Activated CD4-positive, alpha-beta T cell treated with anti-CD3 and anti-CD28 coated beads for 4 hours (primary cell): ENCODE measurements around the gene DNMT3L.
"Not testable (repeated sequence)": the region's sequence is repeated elsewhere in the genome, so short reads cannot be mapped to it uniquely, and the experiment has no call there.

Source experiments
- DNase-seq, 2 donors: peaks; one replicate each; pipeline ENCODE4 v3.0.0-alpha.2; 2020

Gene DNMT3L

DNA sequence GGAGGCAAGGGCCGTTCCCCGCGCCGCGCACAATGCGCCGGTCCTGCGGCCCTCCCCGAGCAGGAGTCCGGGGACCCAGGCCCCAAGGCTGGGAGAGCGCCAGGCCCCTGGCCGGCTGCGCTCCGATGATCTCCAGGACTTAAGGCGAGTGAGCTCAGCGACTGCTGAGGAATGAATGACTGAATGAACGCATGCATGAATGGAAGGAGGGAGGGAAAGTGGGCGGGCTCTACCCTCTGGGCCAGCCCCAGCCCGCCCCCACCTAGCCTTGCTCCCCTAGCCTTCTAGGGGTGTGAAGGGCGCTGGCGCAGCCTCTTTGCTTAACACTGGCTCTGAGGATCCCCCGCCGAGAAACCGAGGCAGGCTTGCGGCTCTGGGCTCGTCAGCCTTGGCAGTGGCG, 20.4 kb downstream of the DNMT3L start:
- DNase-seq: not testable (repeated sequence)

DNA sequence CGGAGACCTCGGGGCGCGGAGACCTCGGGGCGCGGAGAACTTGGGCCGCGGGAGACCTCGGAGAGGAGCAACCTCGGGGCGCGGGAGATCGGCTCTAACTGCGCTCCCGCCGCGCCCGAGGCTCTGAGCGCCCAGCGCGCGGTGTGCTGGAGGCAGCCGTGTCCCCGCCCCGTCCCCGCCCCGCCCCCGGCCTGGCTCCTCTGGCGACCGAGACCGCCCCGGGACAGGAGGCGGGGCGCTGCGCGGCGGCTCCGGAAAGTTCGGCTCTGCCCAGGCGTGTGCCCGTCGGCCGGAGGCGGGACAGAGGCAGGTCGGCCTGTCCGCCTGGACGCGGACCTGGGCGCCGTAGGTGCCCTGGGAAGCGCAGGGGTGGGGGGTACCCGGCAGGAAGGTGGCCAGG, 20.9 kb downstream of the DNMT3L start, which contains the start of gene ICOSLG:
Gene ICOSLG, minus strand, starts transcription at position 102 of the 400 bp plus-strand sequence. CDS start 126 bp downstream, outside the sequence.
- not testable (repeated sequence) for DNase-seq

DNA sequence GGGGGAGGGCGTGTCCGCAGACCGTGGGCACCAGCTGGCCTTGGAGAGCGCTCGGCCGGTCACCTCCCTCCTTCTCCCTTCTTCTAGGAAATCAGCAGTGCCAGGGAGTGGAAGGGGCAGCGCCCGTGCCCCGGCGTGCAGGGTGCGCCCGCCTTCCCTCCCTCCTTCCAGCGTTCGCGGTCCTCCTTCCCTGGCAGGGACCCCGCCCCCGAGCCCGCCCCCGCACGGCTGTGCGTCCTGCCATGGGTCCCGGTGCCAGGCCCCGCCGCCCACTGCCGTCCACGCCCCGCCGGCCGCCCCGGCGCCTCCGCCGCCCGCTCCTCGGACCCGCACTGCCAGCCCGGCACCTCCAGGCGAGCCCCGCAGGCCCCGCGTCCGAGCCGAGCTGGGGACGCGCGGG, 21.3 kb downstream of the DNMT3L start:
- not testable (repeated sequence) for DNase-seq

DNA sequence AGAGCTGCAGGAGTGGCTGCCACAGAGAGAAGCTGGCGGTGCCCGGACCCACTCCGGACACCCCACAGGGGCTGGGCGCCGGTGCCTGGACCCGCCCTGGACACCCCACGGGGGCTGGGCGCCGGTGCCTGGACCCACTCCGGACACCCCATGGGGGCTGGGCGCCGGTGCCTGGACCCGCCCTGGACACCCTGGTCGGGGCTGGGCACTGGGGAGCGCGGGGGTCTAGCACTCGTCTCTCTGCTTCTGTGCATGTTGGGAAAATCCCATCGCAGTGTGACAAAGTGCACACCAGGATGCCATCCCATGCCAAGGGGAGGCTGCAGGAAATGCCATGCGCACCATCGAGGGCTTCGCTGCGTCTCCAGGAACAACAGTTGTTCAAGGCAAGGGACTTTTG, 32.1 kb downstream of the DNMT3L start:
- not testable (repeated sequence) for DNase-seq

DNA sequence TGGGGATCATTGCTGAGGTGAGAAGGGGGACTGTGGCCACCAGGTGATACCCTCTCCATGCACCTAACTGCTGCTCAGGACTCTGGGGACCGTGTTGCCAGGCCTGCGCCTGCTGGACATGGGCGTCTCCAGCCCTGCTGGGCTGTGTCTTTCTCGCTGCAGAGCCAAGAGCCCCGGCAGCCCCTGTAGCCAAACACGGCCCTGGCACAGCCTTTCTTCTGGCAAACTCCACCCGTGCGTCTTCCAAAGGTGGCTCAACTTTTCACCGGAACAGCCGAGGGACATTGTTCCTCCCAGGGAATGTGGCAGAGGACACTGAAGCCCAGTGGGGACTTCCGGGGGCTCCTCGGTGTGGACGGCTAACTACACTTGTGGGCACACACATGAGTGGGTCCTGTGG, 33.6 kb downstream of the DNMT3L start:
- not testable (repeated sequence) for DNase-seq

DNA sequence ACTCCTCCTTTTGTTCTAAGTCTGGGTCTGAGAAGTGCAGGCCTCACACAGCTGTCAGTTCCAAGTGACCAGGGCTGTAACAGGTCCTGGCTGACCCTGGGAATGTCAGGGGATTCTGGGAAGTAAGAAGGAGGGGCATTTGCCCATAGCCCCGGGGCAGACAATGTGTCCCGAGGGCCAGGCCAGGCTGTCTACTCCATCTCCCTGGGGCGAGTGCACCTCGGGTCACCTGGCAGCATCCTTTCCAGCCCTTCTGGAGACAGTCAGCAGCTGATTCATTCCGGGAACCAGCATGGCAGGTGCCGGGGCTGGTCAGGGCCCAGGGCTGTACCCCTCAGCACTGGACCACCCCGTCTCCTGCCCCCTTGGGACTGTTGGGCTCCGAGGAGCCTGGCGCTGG, 34.1 kb downstream of the DNMT3L start:
- DNase-seq: not testable (repeated sequence)

DNA sequence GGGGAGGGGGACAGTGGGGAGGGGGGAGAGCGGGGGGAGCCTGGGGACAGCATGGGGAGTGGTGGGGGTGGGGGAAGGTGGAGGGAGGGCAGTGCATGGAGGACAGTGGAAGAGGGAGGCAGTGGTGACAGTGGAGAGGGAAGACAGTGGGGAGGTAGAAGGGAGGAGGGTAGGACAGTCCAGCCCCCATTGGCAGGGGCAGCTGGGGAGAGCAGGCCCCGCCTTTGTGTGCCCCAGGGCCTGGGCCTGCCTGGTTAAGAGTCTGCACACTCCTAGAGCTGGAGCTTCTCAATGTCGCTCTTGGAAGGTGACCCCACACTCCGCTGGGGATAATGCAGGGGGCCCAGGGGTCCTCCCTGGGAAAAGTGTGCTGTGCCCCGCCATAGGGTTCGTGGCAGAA, 36.1 kb downstream of the DNMT3L start:
- DNase-seq: not testable (repeated sequence)

DNA sequence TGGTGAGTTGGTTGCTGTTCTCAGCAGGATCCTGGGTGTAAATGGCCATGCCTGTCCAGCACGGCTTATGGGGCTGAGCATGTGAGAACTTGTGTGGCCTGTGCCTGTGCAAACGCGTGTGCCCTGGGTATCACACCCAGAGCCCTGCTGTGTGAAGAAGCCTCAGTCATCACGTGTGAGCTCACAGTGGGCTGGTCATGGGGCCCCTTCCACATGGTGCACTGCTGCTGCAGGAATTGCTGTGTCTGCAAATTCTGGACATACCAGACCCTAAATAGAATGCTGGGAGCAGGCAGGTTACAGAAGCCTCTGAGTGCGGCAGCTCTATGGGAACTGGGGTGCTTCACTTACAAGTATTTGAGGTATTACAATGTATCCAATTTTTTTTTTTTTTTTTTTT, 38.4 kb downstream of the DNMT3L start:
- DNase-seq: not testable (repeated sequence)

DNA sequence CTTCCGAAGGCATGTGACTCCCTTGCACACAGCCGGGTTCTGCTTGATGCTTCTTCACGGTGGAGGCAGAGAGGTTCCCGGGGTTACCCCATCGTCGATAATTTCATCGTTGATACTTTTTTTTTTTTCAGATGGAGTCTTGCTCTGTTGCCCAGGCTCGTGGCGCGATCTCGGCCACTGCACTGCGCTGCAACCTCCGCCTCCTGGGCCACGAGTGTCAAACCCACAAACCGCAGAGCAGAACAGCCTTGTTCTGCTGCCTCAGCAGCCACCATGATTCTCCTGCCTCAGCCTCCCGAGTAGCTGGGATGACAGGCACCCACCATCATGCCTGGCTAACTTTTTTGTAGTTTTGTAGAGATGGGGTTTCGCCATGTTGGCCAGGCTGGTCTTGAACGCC, 41.0 kb downstream of the DNMT3L start:
- not testable (repeated sequence) for DNase-seq

DNA sequence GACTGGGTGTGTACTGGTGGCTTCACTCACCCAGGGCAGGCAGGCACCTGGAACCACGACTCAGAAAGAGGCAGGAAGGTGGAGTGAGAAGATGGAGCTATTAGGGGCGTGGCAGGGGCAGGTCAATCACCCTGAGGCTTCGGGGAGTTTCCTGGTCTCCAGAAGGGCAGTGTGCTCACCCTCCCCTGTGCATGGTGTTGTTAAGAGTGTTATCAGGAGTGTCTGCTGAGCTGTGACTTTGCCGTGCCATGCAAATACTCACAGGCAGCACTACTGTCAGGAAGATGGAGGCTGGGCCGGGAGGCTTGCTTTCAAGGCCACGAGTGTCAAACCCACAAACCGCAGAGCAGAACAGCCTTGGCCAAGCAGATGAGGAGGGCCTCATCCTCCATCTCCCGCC, 43.2 kb downstream of the DNMT3L start:
- DNase-seq: not testable (repeated sequence)

DNA sequence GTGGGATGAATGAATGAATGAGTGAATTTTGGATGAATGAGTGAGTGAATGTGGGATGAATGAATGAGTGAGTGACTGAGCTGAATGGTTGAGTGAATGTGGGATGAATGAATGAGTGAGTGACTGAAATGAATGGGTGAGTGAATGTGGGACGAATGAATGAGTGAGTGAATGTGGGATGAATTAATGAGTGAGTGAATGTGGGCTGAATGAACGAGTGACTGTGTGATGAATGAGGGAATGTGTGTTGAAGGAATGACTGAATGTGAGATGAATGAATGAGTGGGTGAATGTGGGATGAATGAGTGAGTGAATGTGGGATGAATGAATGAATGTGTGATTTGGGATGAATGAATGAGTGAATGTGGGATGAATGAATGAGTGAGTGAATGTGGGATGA, 49.7 kb downstream of the DNMT3L start:
- DNase-seq: not testable (repeated sequence)

DNA sequence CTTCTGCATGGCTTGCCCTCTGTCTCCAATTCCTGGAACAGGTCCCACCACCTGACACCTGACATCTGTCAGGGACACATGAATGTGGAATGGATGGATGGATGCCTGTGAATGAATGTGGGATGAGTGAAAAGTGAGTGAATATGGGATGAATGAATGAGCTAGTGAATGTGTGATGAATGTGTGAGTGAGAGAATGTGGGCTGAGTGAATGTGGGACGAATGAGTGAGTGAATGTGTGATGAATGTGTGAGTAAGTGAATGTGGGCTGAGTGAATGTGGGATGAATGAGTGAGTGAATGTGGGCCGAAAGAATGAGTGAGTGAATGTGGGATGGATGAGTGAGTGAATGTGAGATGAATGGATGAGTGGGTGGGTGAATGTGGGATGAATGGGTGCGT, 50.1 kb downstream of the DNMT3L start:
- not testable (repeated sequence) for DNase-seq

DNA sequence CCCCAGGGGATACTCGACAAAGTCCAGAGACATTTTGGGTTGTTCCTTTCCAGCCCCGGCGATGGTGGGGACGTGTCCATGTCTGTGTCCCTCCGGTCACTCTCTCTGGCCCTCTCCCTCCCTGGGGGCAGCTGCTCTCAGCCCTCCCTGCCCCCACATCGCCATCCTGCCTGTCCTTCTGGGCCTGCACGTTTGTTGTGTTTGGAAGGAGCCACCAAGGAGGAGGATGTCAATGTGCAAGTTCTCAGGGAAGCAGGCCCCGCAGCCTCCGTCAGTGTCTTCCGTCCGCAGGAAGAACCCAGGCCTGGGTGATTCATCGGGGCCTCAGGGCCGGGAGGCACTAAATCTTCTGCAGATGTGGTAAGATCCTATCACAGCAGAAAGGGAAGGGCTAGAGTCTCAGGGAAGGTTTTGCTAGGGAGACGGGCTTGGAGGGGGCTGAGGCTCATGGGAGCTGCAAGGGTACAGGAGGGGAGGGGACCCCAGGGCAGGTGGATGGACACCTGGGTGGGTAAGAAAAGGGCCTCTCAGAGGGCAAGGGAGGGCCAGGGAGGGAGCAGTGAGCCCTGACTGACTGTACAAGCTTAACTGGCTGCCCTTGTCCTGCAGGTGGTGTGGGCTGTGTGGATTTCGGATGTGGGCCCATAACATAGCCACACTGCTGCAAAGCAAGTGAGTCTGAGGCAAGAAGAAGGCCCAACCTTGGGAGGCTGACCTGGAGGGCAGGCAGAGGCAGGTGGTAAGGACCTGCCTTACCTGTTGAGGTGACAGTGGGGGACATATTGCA, 53.6 kb downstream of the DNMT3L start:
- not testable (repeated sequence) for DNase-seq

DNA sequence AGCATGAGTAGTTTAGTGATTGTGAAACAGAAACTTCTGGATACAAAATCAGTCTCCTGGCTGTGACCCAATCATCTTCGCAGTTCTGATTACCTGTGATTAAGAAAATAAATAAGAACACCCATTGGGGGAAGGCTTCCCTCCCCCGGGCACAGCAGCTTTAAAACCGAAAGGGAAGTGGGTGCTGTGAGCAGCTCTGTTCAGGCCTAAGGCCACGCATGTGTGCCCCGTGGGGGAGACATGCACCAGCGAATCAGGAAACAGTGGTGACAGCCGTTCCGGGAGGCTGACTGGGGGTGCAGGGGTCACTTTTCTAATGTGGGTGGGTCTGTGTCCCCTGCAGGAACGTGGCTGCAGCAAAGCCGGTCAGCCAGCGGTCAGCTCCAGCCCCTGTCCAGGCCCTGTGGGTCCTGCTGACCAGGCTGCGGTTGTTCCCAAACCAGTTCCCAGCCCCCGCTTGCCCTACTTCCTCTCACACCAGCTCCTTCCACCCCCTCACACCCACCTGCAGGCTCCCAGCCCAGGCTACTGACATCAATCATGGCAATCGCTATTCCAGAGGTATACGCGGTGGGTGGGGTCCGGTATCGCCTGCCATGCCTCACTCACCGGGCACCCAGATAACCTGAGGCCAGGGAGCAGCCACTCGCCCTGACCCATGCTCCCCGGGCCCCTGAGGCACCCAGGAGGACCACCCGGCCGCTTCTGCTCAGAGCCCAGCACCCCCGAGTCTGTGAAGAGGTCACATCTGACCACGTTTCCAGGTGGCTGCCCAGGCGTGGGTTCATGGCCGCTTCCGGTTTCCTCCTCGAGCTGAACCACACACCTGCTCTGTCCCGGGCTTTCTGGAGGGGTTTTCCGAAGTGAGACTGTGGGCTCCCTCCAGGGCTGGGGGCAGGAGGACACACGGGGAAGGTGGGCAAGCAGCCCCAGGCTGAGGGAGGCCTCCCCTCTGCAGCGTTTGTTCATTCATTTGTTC, 54.7 kb downstream of the DNMT3L start:
- not testable (repeated sequence) for DNase-seq

DNA sequence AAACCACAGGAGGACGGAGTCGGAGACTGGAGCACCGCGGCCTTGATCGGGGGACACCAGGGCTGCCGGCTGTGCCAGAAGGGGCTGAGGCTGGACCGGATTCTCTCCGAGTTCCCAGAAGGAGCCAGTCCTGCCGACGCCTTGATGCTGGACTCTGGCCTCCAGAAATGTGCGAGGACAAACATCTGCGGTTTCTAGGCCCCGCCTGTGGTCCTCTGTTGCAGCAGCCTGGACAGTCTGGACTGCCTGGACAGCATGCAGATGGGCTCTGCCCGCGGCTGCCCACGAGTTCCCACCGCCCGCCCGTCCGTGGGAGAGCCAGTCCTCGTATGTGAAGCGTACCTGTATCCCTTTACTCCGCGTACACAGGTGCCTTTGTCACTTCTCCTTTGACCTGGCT, 55.5 kb downstream of the DNMT3L start:
- not testable (repeated sequence) for DNase-seq

DNA sequence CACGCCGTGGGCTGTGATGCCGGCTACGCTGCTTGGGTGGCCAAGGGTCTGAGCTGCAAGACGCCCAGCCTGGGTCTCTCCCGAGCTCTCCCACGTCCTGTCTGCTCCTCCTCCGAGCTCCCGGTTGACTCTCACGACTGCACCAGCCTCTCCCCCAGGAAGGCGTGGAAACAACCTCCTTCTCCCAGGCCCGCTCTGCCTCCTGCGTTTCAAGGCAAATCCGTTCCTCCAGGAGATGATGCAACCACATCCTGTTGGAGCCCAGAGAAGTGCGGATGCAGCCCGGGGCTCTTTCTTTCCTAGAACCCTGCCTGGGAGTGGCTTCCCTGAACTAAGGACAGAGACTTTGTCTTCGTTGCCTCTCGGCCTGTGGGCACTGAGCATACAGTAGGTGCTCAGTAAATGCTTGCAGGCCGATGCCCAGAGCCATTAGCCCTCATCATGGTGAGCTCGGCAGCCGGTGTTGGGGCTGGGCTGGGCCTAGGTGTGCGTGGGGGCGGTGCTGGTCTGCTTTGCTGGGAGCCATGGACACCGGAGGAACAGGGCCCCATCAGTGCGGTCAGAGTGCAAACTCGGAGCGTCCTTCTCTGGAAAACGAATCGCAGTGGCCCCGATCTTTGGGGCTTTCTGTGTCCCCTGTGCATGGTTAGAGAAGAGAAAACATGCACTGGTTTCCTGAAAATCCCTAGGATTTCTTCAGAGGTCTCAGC, 59.0 kb downstream of the DNMT3L start:
- DNase-seq: not testable (repeated sequence)

DNA sequence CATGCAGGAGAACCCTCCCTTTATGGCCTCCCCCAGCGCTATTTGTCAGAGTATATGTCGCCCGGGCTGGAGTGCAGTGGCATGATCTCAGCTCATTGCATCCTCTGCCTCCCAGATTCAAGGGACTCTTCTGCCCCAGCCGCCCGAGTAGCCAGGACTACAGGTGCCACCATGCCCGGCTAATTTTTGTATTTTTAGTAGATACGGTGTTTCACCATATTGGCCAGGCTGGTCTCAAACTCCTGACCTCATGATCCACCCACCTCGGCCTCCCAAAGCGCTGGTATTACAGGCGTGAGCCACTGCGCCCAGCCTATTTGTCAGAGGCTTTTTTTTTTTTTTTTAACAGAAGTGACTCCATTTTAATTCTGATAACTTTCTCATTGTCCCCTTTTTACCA, 61.7 kb downstream of the DNMT3L start:
- DNase-seq: not testable (repeated sequence)

DNA sequence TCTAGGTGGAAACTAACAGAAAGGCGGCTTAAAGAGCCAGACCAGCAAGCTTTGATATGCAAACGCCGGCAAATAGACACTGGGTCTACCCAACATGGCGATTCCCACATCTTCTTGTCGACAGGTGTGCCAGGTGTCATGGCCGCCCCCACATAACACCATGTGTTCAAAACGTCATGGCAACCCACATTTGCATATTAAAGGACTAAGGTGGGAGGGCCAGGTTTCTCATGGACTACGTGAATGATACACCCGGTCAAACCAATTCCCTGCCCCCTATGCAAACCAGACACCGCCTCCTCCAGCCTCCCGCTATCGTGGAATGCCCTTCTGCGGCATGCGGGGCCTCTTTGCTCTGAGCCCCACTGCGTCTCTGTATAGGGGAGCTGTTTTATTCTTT, 62.2 kb downstream of the DNMT3L start:
- DNase-seq: no peak

DNA sequence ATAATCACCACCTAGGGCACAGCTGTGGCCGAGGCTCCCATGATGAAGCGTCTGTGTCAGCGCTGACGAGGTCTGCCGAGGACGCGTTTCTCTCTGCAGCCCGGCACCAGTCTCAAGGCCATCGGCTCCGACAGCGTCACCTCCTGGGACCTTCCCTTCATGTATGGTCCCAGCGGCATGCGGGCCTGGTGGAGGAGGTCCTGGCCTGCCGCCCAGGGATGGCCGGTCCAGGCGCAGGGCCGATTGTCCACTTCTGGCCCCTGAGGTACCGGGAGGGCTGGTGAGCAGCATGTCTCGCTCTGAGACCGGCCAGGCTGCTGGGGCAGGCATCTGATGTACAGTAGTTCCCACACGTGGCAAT, 64.6 kb downstream of the DNMT3L start:
- not testable (repeated sequence) for DNase-seq
